Fibroblast of the aortic adventitia (primary cell): ENCODE data around the gene PLIN3. TPM values are rescaled to one million over a fixed set of nuclear protein-coding genes. Genes with fewer than 3 reads are reported as not detected.
"Not testable (repeated sequence)": the region's sequence is repeated elsewhere in the genome, so short reads cannot be mapped to it uniquely, and the experiment has no call there.

Experiments used
- DNase-seq: peaks from one replicate; pipeline ENCODE4 v3.0.0-alpha.2; 2010; ENCODE audit warnings: low read depth
- H3K4me3 ChIP-seq: 2 replicates; pipeline ENCODE4 v1.5.1; 2011; ENCODE audit warnings: low read depth, mild to moderate bottlenecking, control low read depth, low read length, moderate library complexity
- CTCF ChIP-seq: IDR thresholded peaks from 2 replicates; pipeline ENCODE4 v1.5.1; 2011; ENCODE audit warnings: mild to moderate bottlenecking, low read length, control low read depth, inconsistent platforms; ENCODE audit not compliant: insufficient read depth
- total RNA-seq: library from RNA; depleted of rRNA; stranded (reverse); fragments of >200 nt; gene quantifications from 2 replicates; pipeline ENCODE4 v1.2.3, GENCODE V29; 2012; ENCODE audit warnings: low replicate concordance

PLIN3 gene
- total RNA-seq, 1 donor: 227 TPM

- H3K4me3 ChIP-seq: no peak overlapping the region
- DNase-seq: no peak
Observed at GRCh38 chr19:4871711-4872110, 4.2 kb upstream of the PLIN3 start.

GRCh38 chr19:4870025-4870700, 2.7 kb upstream of the PLIN3 start:
- peak; percentile 93 for DNase-seq
- TF ChIP-seq CTCF: no peak
- H3K4me3 ChIP-seq: no peak overlapping the region

More at GRCh38 chr19:4871711-4872110, 4.2 kb upstream of the PLIN3 start:
- no peak for TF ChIP-seq CTCF

GRCh38 chr19:4868286-4868834, 893 bp upstream of the PLIN3 start:
- no peak overlapping the region for H3K4me3 ChIP-seq
- no peak for TF ChIP-seq CTCF
- no peak for DNase-seq

- peak; percentile 54 for DNase-seq
- peak overlapping the region; percentile 78 for H3K4me3 ChIP-seq
- TF ChIP-seq CTCF: no peak
Observed at GRCh38 chr19:4866595-4867424, 657 bp downstream of the PLIN3 start.

GRCh38 chr19:4861147-4861546, 6.3 kb downstream of the PLIN3 start:
- H3K4me3 ChIP-seq: no peak overlapping the region
- no peak for DNase-seq
- TF ChIP-seq CTCF: no peak

GRCh38 chr19:4859697-4860096, 7.8 kb downstream of the PLIN3 start:
- DNase-seq: no peak
- TF ChIP-seq CTCF: no peak
- H3K4me3 ChIP-seq: no peak overlapping the region

- not testable (repeated sequence) for H3K4me3 ChIP-seq, DNase-seq
Observed at GRCh38 chr19:4856468-4856867, 11.0 kb downstream of the PLIN3 start.

- H3K4me3 ChIP-seq, DNase-seq: not testable (repeated sequence)
Observed at GRCh38 chr19:4853506-4853905, 14.0 kb downstream of the PLIN3 start.
